Measurements from ENCODE around the gene CENPL.

- no peak for TF ChIP-seq CTCF (conservative IDR thresholded peaks at IDR 0.05)
- TF ChIP-seq EZH2 (IDR thresholded peaks at IDR 0.05; ENCODE audit: low read depth), result no peak
Measured at GRCh38 chr1:173856014-173856413, 31.3 kb upstream of the CENPL start.
